GM19238 (cell line): ENCODE results near the gene SGCE.

Source experiments
- DNase-seq: peaks from one replicate; pipeline ENCODE4 v3.0.0; 2011; ENCODE audit warnings: low spot score; ENCODE audit not compliant: insufficient read length

Gene SGCE

DNA sequence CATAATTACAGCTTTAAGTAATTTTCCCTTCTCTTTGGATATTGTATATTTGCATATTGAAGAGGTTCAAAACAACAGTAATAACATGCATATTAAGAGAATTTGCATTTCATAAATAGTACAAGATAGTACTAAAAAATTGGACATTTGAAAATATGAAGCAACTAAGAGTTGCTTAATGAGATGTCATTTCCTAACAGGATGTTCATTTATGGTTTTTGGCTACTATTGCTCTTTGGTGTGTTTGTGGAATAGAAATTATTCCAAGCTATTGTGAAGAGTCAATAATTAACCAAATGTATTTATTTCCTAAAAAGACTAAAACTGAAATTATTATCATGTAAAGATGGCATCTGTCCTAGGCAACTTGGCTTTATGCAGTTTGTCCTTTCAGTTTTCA, 4.1 kb upstream of the SGCE start:
- DNase-seq: no peak

DNA sequence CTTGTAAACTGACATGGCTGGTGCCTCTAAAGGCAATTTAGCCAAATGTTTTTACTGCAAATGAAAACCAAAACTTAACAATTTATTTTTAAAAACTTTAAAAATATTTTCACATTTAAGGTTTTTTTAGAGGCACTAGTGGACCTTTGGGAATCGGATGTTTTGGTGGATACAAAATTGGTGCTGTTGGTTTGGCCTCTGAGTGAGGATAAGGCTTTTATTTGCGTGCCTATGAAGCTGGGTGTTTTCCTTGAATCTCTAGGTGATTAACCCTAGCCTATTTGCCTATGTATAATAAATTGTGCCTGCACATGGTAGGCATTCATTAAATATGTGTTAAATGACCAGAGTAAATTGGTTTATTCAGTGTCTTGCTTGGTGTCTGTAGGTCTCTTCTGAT, 2.9 kb upstream of the SGCE start:
- no peak for DNase-seq

- peak; percentile 35 for DNase-seq
These were observed 2.1 kb upstream of the SGCE start for GRCh38 chr7:94657771-94658693.

GRCh38 chr7:94656925-94657731, 1.2 kb upstream of the SGCE start:
- DNase-seq: no peak

DNA sequence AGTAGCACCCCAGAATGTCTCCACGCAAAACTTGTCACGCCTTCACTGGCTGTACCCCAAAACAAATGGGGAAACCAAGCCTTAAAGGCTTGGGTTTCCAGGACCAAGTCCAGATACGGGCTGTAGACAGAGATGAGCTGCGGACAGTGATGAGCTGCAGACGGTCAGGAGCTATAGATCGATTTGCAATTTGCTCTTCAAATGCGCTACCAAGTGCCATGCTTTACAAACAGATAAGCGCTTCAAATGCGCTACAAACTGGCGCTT, 658 bp upstream of the SGCE start:
- DNase-seq: no peak

DNA sequence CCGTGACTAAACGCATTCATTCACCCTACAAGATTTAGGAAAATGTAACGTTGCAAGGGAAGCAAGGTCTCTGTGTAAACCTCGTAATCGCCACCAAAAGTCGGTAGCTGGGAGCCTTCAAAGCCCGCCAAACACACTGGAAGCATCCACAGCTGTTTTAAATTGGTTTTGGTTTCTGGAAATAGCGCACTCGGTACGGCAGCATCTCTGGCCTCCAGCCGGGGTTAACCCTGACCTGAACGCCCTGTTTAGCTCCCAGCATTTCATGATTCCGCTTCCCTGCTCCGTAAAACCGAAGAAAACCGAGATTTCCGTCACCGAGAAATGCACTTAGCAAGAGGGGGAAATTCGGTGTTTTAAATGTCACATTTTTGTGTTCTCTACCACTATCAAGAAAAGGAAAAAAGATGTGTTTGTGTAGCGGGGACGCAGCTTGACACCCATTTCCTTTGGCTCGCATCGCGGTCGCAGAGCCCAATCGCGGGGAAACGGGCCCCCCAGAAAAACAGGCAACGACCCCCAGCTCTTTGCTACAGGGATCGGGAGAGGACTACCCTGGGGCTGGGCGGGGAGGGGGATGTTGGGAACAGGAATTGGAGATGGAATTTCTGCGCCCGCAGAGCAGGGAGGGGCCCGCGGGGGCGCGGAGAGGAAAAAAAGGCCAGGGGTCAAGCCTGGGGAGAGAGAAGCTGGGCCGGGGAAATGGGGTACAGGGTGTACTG, 646 bp downstream of the SGCE start:
- no peak for DNase-seq

- no peak for DNase-seq
These were observed 1.2 kb downstream of the SGCE start for GRCh38 chr7:94654783-94655125.

- no peak for DNase-seq
These were observed 5.5 kb downstream of the SGCE start for GRCh38 chr7:94650147-94651051.

GRCh38 chr7:94649450-94649849, 6.5 kb downstream of the SGCE start:
- no peak for DNase-seq

DNA sequence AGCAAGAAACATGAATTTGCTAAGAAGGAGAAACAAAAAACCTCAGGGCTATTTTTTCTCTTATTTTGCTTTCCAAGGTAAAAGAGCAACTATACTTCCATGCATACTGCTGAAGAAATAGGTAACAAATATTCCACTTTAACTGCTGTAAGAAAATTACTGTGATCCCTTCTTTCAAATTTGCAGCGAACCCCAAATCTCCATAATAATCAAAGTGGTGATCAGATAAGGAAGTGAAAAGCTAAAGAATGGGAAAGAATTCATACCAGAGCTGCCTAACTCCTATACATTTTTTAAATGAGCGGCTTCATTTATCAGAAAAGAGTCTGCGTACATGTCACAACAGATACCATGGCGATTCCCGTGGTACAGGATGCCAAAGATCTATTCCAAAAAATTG, 7.2 kb downstream of the SGCE start:
- DNase-seq: no peak

DNA sequence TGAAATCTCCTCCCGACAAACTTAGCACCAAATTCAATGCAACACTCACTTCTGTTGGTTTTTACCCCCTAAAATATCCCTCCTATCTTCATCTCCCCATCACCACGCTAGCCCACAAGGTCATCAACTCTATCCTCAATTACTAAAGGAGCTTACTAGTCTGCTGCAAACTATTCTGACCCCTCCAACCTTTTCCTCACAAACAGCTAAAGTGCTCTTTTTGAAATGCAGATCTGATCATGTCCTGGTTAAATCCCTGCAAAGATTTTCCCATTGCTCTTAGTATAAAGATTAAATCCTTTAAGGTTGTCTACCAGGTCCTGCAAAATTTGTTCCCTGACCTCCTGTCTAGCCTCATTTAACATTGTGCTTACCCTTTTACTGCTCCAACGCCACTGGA, 8.6 kb downstream of the SGCE start:
- DNase-seq: no peak

GRCh38 chr7:94643771-94644545, 12.0 kb downstream of the SGCE start:
- DNase-seq: no peak

GRCh38 chr7:94642838-94643653, 12.9 kb downstream of the SGCE start:
- no peak for DNase-seq

DNA sequence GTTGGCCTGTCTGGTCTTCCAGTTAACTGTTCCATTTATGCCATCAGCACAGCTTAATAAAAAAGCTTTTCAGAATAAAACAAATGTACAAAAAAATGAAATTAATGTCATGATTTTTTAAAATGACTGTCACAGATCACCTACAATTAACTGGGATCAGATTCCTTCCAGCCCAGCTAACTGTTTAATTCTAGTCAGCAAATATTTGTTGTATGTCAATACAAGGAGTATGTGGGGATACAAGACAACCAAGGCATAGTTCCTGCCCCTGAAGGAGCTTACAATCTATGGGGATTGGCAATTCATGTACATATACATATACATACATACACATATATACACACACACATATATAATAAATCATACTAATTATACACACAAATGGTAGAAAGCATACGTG, 16.5 kb downstream of the SGCE start:
- no peak for DNase-seq

DNA sequence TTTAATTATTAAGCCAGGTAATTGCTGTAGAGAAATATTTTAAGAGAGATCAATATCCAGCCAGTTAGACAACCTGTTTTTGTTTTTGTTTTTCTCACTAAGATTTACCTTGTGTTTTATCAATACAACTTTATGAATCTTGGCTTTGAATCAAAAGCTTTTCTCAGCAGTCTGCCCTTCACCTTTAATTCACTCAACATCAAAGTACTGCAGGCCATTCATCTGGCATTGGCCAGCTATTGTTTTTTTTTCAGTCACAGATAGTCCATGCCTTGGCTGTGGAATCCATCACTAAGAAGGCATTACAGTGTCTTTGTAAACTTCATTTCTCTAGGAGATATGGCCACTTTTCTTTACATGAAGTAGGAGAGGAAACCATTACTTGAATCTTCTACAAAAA, 20.2 kb downstream of the SGCE start:
- no peak for DNase-seq

DNA sequence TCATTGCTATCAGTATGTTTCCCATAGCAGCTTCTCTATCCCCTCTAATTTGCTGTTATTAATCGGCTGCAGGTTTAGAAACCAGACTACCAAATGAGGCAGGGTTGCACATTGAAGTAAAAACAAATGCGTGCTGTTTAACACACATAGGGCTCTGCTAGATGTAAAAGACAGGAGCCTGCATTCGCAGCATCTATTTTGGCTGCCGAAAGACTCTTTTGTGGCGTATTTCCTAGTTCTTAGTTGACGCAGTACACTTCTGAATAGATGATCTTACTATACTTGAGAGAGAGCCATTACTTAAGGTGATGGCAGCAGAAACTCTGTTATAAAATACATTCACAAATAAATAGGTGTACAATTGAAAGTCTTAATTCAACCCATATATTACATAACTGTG, 21.4 kb downstream of the SGCE start:
- no peak for DNase-seq

- DNase-seq: no peak
These were observed 22.2 kb downstream of the SGCE start for GRCh38 chr7:94633687-94634086.

DNA sequence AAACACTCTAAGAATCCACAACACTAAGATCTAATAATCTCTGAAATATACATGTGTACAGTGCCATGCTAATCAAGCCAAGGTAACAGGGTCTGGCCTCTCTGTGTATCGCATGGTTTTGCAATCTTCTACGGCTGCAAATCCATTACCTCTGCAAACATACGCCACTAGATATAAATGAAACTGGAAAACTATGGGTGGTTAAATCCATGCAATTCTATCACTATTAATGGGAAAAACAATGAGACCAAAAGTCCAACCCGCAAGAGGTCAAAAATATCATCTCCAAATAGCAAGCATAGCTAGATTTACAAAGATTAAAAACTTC, 23.0 kb downstream of the SGCE start:
- DNase-seq: no peak

GRCh38 chr7:94632338-94633013, 23.5 kb downstream of the SGCE start:
- DNase-seq: no peak
